Vagina (tissue), 2 donors: ENCODE results near the gene PMPCA. TPM values are rescaled to one million over a fixed set of nuclear protein-coding genes. Genes with fewer than 3 reads are reported as not detected.

Source experiments
- DNase-seq, 2 donors: peaks; one replicate each; pipeline ENCODE4 v3.0.0-alpha.2; 2017; ENCODE audit errors: extremely low spot score in 2 of 2
- H3K27ac ChIP-seq: fragments of 200-600 bp; sonication (generic); one replicate; pipeline ENCODE4 v1.5.1; 2019
- H3K27me3 ChIP-seq: fragments of 200-600 bp; sonication (generic); one replicate; pipeline ENCODE4 v1.5.1; 2019
- H3K36me3 ChIP-seq, 2 donors: fragments of 200-600 bp; sonication (generic); one replicate each; pipeline ENCODE4 v1.5.1; 2017 to 2019
- H3K4me1 ChIP-seq: fragments of 200-600 bp; sonication (generic); one replicate; pipeline ENCODE4 v1.5.1; 2019
- H3K4me3 ChIP-seq, 2 donors: fragments of 200-600 bp; sonication (generic); 1 replicate in 1 of 2; 2 replicates in 1 of 2; pipeline ENCODE4 v1.5.1; 2016 to 2019
- H3K9me3 ChIP-seq: fragments of 200-600 bp; sonication (generic); one replicate; pipeline ENCODE4 v1.5.1; 2019
- POLR2A ChIP-seq, 2 donors: fragments of 450-650 bp; IDR thresholded peaks; one replicate each; pipeline ENCODE4 v1.6.1; 2017; ENCODE audit warnings: antibody characterized with exemption in 2 of 2, mild to moderate bottlenecking in 2 of 2, moderate library complexity in 2 of 2
- POLR2AphosphoS5 ChIP-seq, 2 donors: sonication (generic); formaldehyde crosslinking; IDR thresholded peaks; one replicate each; pipeline ENCODE4 v1.9.0; 2017; ENCODE audit warnings: antibody characterized with exemption in 2 of 2, mild to moderate bottlenecking in 2 of 2, low read depth in 1 of 2; ENCODE audit not compliant: insufficient read depth in 1 of 2
- intact Hi-C: fragments of 100-400 bp; cut with DNase I; formaldehyde crosslinking; loops from one replicate; pipeline ENCODE4 v1.15.1; 2023
- total RNA-seq: library from RNA; depleted of rRNA; stranded (reverse); fragments of >200 nt; gene quantifications from one replicate; pipeline ENCODE4 v1.2.3, GENCODE V29; 2016
- TF ChIP-seq, protein P1 (sequence below), 3 experiments: fragments of 450-650 bp in 2 of 3; fragments of 200-600 bp in 1 of 3; sonication (generic) in 1 of 3; IDR thresholded peaks; one replicate each; pipeline ENCODE4 v1.5.1; 2017 to 2019; ENCODE audit warnings: antibody characterized with exemption in 3 of 3, mild to moderate bottlenecking in 2 of 3, moderate library complexity in 2 of 3

PMPCA gene
- total RNA-seq, 1 donor from 2014 or later: 23.6 TPM

GRCh38 chr9:136387217-136387616, 23.2 kb upstream of the PMPCA start:
- DNase-seq: no peak
- Histone ChIP-seq H3K4me3 (no peak overlapping the region), H3K36me3 (peaks cover 0 to 79% of the 10 kb centered on the region in 2 donors), H3K9me3 (no peaks in the 10 kb centered on the region), H3K27me3 (no peaks in the 10 kb centered on the region), H3K27ac (no peak overlapping the region), H3K4me1 (no peaks in the 10 kb centered on the region)
- TF ChIP-seq POLR2A (IDR thresholded peaks at IDR 0.05): no peak
- intact Hi-C loops: no loop called here

DNA sequence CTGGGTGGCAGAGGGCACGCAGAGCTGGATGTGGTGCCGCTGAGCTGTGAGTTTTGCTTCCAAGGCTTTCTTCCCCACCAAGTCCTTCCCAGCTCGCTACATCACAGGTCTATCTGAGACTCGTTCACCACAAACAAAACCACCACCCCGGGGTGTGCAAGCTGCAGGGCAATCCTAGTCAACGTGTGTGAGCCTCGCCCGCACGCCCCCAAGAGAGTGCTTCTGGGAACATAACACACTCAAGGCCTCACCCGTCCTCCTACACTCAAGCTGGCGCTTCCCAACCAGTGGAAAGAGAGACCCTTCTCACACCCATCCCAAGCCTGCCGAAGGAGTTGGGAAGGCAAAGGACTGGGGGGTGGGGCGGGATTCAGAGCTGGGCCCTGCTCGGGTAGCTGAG, 21.1 kb upstream of the PMPCA start:
- Histone ChIP-seq H3K27ac (no peak overlapping the region), H3K36me3 (peaks cover 0 to 79% of the 10 kb centered on the region in 2 donors)

GRCh38 chr9:136391737-136392537, 18.5 kb upstream of the PMPCA start:
- H3K4me3 ChIP-seq: no peak overlapping the region
- no peaks in the 10 kb centered on the region for H3K9me3 ChIP-seq
- intact Hi-C loops: no loop called here
- peaks cover 0 to 93% of the 10 kb centered on the region in 2 donors for H3K36me3 ChIP-seq
- H3K27me3 ChIP-seq: no peaks in the 10 kb centered on the region
- TF ChIP-seq POLR2A (IDR thresholded peaks at IDR 0.05): no peak
- TF ChIP-seq POLR2AphosphoS5 (IDR thresholded peaks at IDR 0.05; ENCODE audit: insufficient read depth in 1 of 2, low read depth in 1 of 2): no peak
- TF ChIP-seq, protein P1, sequence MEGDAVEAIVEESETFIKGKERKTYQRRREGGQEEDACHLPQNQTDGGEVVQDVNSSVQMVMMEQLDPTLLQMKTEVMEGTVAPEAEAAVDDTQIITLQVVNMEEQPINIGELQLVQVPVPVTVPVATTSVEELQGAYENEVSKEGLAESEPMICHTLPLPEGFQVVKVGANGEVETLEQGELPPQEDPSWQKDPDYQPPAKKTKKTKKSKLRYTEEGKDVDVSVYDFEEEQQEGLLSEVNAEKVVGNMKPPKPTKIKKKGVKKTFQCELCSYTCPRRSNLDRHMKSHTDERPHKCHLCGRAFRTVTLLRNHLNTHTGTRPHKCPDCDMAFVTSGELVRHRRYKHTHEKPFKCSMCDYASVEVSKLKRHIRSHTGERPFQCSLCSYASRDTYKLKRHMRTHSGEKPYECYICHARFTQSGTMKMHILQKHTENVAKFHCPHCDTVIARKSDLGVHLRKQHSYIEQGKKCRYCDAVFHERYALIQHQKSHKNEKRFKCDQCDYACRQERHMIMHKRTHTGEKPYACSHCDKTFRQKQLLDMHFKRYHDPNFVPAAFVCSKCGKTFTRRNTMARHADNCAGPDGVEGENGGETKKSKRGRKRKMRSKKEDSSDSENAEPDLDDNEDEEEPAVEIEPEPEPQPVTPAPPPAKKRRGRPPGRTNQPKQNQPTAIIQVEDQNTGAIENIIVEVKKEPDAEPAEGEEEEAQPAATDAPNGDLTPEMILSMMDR (IDR thresholded peaks at IDR 0.05): no peak
- no peak for DNase-seq
- H3K27ac ChIP-seq: no peak overlapping the region
- no peaks in the 10 kb centered on the region for H3K4me1 ChIP-seq

More for the DNA sequence above, 21.1 kb upstream of the PMPCA start:
- intact Hi-C loops: no loop called here
- no peaks in the 10 kb centered on the region for H3K4me1 ChIP-seq
- H3K4me3 ChIP-seq: no peak overlapping the region
- H3K27me3 ChIP-seq: no peaks in the 10 kb centered on the region
- TF ChIP-seq, protein P1 (IDR thresholded peaks at IDR 0.05): no peak
- TF ChIP-seq POLR2AphosphoS5 (IDR thresholded peaks at IDR 0.05; ENCODE audit: insufficient read depth in 1 of 2, low read depth in 1 of 2): no peak
- TF ChIP-seq POLR2A (IDR thresholded peaks at IDR 0.05): no peak
- DNase-seq: no peak
- no peaks in the 10 kb centered on the region for H3K9me3 ChIP-seq

GRCh38 chr9:136392538-136393449, 17.7 kb upstream of the PMPCA start:
- DNase-seq: no peak
- intact Hi-C loops: no loop called here
- no peaks in the 10 kb centered on the region for H3K27me3 ChIP-seq
- H3K4me1 ChIP-seq: no peaks in the 10 kb centered on the region
- H3K27ac ChIP-seq: no peak overlapping the region
- TF ChIP-seq POLR2A (IDR thresholded peaks at IDR 0.05): no peak
- TF ChIP-seq, protein P1 (IDR thresholded peaks at IDR 0.05): no peak
- TF ChIP-seq POLR2AphosphoS5 (IDR thresholded peaks at IDR 0.05; ENCODE audit: insufficient read depth in 1 of 2, low read depth in 1 of 2): no peak
- no peaks in the 10 kb centered on the region for H3K9me3 ChIP-seq
- H3K4me3 ChIP-seq: no peak overlapping the region
- H3K36me3 ChIP-seq: peaks cover 0 to 93% of the 10 kb centered on the region in 2 donors

- Histone ChIP-seq H3K27me3 (no peaks in the 10 kb centered on the region), H3K36me3 (peaks cover 0 to 87% of the 10 kb centered on the region in 2 donors), H3K27ac (no peak overlapping the region), H3K4me1 (peaks cover 2% of the 10 kb centered on the region), H3K4me3 (no peak overlapping the region), H3K9me3 (no peaks in the 10 kb centered on the region)
- intact Hi-C loops: no loop called here
- TF ChIP-seq POLR2AphosphoS5 (IDR thresholded peaks at IDR 0.05; ENCODE audit: insufficient read depth in 1 of 2, low read depth in 1 of 2): no peak
- no peak for TF ChIP-seq POLR2A (IDR thresholded peaks at IDR 0.05)
- TF ChIP-seq, protein P1 (IDR thresholded peaks at IDR 0.05): no peak
- DNase-seq: no peak
Measured at GRCh38 chr9:136393531-136393930, 16.9 kb upstream of the PMPCA start.
